Activated T-cell treated with anti-CD3 and anti-CD28 coated beads for 1 hour (primary cell): ENCODE measurements around the gene HRK.
"Not testable (repeated sequence)": the region's sequence is repeated elsewhere in the genome, so short reads cannot be mapped to it uniquely, and the experiment has no call there.

ENCODE experiments used
- DNase-seq: peaks from one replicate; pipeline ENCODE4 v3.0.0-alpha.2; 2020; ENCODE audit warnings: low read depth

HRK gene

DNA sequence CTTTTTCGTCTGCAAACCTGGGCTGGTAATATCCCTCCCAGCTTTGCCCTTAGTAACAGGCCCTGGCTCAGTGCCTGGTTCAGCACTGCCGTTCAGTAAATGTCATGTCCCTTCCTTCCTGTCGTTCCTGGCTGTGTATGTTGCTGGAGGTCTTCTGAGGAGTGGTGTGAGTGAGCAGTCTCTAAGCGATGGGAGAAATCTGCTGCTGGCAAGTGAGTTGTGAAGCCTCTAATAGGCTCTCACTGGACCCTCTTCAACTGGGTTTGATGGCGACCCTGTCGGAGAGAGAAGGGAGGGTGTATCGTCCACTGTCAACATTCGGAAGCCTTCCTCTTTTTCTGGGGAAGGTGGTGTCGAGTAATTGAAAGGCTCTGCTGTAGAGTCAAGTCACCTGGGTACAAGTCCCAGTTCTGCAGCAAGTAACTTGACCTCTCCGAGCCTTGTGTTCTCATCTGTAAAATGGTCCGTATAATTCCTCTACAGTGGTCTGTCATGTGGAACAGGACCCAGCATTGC is 62.8 kb downstream of the HRK start:
- no peak for DNase-seq

DNA sequence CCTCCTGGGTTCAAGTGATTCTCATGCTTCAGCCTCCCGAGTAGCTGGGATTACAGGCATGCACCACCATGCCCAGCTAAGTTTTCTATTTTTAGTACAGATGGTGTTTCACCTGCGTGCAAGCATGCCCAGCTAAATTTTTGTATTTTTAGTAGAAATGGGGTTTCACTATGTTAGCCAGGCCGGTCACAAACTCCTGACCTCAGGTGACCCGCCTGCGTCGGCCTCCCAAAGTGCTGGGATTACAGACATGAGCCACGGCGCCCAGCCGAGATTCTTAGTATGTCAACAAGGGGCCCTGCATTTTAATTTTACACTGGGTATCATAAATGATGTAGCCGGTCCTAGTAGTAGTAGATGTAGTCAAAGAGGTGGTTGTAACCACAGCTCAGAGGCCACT is 66.5 kb downstream of the HRK start:
- DNase-seq: not testable (repeated sequence)

DNA sequence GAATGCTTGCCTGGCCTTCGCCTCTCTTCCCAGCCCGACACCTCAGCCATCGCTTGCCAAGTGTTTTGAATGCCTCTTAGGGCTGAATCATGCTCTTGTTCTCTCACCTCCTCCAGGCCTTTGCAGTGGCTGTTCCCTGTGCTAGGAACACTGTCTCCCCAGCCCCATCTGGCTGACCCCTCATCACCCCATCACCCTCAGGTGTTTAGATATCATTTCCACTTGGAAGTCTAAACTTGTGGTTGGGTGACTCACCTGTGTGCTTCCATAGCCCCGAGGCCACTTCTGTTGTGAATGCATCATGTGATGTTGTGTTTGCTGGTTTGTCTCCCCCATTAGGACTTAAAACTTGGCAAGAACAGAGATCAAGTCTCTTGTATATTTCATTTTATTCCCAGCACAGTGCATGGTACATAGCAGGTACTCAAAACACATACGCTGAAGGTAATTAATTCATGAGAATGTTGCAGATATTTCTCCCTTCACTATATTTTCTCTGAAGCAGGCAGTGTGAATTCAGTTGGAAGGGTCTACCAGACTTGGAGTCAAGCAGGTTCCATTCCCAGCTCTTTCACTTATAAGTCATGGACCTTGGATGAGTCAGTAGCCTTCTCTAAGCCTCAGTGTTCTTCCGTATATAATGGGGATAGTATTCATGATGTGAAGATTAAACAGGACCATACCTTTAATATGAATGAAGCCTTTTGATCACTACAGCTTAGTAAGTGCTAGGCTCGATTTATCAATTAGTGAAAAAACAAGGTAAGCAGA is 67.8 kb downstream of the HRK start:
- DNase-seq: no peak

DNA sequence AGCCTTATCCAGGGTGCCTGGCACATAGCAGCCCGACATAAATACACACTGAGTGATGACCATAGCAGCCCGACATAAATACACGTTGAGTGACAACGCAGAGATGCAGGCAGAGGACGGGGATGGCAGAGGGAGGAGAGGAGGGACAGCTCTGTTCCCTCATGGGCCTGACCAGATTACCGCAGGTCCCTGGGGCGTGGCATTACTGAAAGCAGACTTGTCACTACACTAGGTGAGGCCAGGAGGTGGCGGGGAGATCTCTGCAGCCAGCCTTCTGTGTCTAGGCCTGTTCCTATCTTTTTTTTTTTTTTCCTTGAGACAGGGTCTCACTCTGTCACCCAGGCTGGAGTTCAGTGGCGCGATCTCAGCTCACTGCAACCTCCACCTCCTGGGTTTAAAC is 69.0 kb downstream of the HRK start:
- DNase-seq: no peak

DNA sequence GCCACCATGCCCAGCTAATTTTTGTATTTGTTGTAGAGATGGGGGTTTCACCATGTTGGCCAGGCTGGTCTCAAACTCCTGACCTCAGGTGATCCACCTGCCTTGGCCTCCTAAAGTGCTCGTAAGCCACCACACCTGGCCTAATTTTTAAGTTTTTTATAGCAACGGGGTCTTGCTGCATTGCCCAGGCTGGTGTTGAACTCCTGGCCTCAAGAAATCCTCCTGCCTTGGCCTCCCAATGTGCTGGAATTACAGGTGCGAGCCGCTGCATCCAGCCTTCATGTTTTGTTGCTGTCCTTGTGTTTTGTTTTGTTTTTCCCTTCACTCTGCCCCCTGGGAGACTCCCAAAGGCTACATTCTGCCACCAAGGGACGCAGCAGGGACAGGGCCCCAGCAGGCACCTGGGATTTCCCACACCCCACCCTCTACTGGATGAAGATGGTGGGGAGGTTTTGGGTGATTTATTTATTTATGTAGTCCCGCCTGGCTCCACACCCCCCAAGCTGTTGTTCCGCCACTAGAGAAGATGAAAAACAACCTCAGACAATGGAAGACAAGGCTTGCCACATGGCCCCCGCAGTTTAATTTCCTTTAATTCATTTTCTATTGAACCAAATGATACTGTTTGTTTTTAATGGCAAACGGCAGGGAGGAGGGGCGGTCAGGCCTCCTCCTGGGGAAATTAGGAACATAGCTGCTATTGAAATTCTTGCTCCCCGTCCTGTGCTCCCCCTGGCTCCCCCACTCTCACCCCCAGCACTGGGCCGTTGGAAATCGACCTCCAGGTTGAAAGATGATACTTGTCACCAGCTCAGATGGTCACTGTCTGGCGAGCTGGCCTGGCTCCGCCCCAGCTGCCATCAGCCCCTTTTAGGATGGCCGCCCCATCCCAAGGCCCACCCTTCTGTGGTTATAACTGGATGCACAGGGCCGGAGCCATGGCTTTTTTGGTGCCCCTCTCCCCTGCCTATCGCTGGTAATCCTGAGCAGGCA is 72.8 kb downstream of the HRK start:
- no peak for DNase-seq

DNA sequence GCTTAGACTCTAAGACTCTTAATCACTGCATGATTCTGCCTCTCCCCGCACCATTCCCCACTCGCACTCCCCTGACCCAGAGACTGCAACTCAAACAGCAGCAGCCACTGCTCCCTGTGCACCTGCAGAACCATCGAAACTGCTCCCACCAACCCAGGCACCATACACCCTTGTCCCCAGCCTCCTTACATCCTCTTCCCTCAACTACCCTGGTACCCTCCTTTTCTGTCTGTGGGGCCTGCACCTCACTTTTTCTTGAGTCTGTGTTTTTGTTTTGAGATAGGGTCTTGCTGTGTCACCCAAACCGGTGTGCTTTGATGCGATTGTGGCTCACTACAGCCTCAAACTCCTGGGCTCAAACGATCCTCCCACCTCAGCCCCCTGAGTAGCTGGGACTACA is 73.7 kb downstream of the HRK start:
- no peak for DNase-seq

DNA sequence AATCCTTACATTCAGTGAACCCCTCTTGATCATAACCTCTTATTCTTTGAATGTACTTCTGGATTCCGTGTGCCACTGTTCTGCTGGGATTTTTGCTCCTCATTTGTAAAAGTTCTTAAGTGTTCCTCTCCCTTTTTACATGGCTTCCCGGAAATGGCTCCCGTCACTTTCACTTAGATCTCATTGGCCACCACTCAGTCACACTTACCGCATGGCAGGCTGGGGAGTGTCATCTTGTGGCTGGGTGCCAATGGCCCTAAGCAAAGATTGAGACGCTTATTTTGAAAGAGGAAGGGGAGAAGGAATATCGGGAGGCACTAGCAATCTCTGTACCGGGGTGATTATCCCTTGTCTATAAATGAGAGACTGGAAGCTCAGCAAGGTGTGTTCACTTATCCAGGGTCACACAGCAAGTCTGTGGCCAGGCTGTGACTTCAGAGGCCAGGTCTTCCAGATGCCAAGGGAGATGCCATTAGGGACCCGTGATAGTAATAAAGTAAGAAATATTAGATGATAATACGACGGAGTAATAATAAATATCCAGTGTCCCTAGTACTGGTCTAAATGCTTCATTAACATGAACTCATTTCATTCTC is 74.3 kb downstream of the HRK start:
- DNase-seq: no peak
